Erythroblast (primary cell): ENCODE results near the gene HYAL2.
A peak's percentile ranks its signal among the peaks of the same experiment; 100 is the strongest.

Source experiments
- DNase-seq, 2 experiments: peaks; one replicate each; lab custom pipeline; 2025; lab: John Stamatoyannopoulos, UW
- GATA1 ChIP-seq: IDR thresholded peaks from 2 replicates; pipeline ENCODE4 v1.6.1; 2011; ENCODE audit warnings: low read depth, mild to moderate bottlenecking, control low read depth, low read length, moderate library complexity
- POLR2A ChIP-seq: IDR thresholded peaks from 2 replicates; pipeline ENCODE4 v1.6.1; 2011; ENCODE audit warnings: mild to moderate bottlenecking, low read length

HYAL2 gene, protein sequence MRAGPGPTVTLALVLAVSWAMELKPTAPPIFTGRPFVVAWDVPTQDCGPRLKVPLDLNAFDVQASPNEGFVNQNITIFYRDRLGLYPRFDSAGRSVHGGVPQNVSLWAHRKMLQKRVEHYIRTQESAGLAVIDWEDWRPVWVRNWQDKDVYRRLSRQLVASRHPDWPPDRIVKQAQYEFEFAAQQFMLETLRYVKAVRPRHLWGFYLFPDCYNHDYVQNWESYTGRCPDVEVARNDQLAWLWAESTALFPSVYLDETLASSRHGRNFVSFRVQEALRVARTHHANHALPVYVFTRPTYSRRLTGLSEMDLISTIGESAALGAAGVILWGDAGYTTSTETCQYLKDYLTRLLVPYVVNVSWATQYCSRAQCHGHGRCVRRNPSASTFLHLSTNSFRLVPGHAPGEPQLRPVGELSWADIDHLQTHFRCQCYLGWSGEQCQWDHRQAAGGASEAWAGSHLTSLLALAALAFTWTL

DNA sequence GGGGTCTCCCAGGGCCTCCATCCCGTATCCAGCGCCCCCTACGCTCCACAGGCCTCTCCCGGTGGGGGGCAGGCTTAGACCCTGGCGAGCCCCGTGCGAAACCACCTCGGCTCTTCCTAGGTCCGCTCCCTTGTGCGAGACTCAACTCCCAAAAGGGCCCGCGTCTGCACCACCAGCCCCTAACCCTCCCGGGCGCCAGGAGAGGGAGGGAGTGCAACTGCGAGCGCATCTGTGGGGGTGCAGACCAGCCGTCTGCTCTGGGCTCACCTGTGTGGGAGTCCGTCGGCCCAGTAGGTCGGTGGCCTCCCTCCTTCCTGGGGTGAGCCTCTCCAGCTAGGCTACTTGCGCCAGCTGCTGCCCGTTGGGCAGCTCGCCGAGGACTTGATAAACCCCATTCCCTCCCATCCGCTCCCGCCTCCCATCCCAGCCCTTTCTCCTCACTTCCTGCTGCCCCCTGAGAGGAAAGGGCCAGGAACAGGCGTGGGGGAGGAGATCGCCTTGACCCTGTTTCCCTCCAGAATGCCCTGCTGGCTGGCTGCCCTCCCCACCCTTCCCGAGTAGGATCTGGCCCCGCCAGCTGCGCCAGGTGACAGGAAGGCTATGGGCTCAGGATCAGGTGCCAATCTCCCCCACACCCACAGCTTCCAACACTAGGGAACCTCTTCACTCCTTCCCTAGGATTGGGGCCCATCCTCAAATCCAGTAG, at the start of gene HYAL2:
Gene HYAL2 (minus strand): TSS at position 360 of the 706 bp plus-strand sequence. CDS start 2,256 bp downstream, outside the sequence.
- no peak for DNase-seq
- TF ChIP-seq GATA1 (no peak), POLR2A (no peak)

DNA sequence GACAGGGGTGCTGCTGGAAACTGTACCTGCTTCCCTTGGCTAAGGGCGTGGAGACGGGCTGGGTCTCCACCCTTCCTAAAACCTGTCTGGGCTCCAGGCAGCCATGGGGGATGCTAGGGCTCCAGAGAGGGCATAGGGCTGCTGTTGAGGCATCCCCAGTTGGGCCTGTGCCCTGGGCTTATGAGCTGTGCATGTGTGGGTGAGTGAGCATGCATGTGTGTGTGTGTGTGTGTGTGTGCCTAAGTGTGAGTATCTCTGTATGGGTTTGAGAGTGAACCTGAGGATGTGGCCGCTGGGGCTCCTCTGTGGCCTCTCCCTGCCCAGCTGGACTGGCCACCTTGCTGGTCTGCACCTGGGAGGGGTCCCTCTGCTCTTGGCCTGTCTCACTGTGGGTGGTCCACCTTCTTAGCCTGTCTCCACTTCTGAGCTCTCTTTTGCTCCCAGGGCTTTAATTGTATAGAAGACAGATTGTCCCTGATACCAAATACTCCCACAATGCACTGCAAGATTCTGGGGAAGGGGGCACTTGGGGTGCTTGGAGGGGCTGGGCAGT, 48.7 kb upstream of the HYAL2 start:
- no peak for TF ChIP-seq POLR2A
- no peak for TF ChIP-seq GATA1
- peak; percentile 29 to 37 for DNase-seq

DNA sequence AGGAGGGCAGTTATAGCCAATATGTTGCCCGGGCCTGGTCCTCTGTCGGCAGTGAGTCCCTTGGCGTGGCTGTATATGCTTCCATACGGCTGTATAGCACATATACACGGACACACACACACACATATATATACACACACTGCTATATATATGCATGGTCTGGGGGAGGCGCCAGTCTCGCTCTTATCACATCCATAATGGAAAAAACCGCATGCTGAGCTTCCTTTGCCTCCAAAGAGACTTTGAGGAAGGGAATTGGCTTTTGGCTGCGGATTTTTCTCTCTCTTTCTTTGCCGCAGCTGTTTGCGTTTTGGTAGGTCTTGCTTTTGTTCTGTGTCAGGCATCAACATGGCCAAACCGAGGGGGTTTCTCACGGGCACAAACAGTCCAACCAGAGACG, 48.0 kb upstream of the HYAL2 start:
- DNase-seq = peak; percentile 41 to 58
- no peak for TF ChIP-seq POLR2A
- TF ChIP-seq GATA1 = no peak

DNA sequence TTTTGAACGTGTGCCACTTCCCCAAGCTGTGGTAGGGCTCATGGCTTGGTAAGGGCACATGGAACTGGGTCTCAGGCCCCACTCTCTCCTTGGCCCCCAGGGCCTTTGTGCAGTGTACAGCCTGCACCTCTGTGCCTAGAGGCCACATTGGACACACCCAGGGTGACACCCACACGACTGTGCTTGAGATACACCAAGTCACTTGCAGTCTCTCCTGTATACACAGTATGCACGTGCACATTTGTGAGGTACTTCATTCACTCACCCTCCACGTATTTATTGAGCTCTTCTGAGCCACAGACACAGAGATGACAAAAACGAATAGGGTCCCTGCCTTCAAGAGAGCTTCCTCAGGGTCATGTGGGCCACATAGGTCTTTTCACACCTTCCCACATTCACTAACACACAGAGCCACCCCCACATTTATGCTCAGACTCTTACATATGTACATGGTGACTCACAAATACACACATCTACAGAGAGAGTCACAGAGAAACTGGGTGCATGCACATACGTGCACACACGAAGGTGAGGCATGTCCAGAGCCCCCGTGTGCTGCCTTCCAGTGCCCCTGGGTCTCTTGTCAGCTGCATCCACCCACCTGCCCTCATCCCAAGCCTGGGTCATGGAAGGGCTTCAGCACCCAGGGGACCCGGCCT, 46.6 kb upstream of the HYAL2 start:
- peak; percentile 35 to 40 for DNase-seq
- TF ChIP-seq POLR2A (no peak), GATA1 (no peak)

DNA sequence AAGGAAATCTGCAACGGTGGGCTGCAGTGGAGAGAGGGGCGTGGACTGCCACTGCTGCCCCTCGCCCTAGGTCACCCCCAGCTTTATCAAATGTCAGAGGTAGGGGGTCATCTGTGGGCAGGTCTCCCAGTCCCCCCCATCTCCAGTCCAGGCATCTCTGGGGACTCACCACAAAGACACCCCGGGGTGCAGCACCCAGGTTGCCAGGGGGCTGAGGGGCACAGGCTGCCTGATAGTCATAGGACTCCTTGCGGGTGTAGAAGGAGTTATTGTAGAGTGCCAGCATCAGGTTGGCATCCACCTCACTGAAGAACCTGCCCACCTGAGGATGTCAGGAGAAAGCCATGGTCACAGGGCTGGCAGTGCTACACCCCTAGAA, 43.3 kb upstream of the HYAL2 start:
- TF ChIP-seq GATA1 (no peak), POLR2A (no peak)
- no peak for DNase-seq

DNA sequence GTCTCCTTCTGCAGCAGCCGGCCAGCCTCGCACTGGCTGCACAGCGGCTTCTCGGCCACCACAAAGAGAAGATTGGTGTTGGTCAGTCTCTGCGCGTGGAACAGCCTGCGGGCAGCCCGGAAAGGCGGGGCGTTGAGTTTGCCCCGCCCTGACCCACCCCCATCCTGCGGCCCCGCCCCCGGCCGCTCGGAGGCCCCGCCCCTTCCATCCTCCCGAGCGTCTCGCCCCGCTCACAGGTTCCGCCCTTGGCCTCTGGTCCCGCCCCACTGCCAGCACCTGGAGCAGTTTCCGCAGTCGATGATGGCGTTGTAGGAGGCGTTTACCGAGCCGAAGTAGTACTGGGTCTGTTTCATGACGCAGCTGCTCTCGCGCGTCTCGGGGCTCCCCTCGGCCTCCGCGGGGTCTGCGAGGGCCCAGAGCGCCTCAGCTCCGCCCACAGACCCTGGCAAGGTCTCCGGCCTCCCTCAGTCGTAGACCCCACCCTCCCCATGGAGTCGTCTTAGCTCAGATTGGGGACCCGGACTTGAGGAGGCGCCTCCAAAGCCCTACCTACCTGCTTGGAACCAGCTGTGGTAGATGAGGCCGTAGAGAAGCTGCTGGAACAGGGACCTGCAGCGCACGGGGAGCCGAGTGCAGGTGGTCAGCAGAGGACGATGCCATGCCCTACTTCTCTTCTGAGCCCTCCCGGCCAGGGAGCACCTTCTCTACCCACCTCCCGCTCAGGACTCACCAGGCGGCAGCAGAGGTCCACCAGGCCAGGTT, 42.7 kb upstream of the HYAL2 start:
- peak; percentile 85 to 93 for DNase-seq
- TF ChIP-seq POLR2A = no peak
- TF ChIP-seq GATA1 = no peak

DNA sequence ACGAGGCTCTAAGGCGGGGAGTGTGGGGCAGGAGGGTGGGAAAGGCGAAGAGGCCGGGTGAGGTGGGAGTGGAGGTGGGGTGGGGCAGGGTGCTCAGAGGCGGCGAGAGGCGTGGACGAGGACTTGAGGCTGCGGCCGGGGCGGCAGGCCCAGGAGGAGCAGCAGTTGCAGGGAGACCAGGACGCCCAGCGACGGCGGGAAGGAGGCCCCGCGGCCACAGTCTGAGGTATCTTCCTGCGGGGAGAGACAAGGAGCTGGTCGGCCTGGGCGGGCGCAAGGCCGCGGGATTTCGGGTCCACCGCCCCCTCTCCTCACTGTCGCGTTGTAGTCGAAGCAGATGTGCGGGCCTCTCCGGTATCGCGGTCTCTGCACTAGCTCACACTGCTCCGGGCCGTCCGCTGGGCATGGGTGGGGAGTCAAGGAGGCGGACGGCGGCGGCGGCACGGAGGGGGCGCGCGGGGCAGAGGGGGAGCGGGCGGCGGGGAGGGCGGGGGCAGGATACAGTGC, 42.1 kb upstream of the HYAL2 start:
- TF ChIP-seq GATA1 (no peak), POLR2A (no peak)
- DNase-seq = peak in 1 of 2 experiments; percentile 67

DNA sequence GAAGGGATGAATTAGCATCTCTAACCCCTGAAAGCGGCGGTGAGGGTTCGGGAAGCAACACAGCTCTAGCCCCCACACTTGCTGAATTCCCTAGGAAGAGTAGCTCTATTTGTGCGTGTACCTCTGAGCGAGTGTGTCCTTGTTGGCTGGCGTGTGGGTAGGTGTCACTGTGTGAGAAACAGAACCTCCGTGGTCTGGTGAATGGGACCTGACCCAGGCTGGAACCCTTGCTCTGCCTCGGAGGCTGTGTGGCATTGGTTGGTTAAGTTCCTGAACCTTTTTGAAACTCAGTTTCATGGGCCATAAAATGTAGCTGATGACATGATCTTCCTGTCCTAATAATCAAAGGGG, 37.2 kb upstream of the HYAL2 start:
- DNase-seq = no peak
- no peak for TF ChIP-seq POLR2A
- TF ChIP-seq GATA1 = no peak

DNA sequence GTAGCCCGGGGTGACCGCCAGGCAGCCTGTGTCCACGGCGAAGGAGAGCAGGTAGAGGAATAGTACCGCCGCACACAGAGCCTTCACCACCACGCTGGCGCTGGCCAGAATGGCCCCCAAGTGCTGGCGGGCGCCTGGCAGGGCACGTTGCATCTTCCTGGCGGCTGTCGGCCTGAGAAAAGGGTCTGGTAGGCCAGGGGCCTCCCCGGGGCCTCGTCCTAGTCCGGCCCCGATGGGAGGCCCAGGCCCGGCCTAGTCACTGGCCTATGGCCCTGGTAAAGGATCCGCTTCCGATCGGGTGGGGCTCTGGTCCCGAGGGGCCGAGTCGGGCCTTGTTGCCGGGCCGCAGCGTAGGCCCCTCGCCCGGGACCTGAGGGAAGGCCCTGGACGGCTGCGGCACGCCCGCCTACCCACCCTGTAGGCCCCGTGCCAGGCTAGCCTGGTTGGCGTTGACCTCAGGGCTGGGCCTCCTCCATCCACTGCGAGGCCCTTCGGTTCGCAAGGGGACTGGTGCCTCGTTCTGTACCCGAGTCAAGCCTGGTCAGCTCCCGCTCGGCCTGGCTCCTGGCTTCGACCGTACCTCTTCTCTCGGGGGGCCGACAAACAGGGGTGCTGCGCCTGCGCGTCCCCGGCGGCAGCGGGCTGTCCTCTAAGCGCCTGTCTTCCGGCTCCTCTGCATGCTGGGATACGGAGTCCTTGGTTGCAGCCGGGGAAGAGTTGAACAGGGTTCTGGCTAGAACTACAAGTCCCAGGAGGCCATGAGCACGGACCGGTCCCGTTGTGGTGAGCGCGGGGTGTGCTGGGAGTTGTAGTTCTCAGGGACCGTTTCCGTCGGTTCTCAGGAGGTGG, 36.6 kb upstream of the HYAL2 start, which contains the start of gene TMEM115:
Gene TMEM115 (minus strand): TSS at position 611 of the 849 bp plus-strand sequence. CDS start 458 bp downstream, at position 153.
- TF ChIP-seq POLR2A (peak; percentile 88), GATA1 (no peak)
- DNase-seq = peak; percentile 97 to 98

DNA sequence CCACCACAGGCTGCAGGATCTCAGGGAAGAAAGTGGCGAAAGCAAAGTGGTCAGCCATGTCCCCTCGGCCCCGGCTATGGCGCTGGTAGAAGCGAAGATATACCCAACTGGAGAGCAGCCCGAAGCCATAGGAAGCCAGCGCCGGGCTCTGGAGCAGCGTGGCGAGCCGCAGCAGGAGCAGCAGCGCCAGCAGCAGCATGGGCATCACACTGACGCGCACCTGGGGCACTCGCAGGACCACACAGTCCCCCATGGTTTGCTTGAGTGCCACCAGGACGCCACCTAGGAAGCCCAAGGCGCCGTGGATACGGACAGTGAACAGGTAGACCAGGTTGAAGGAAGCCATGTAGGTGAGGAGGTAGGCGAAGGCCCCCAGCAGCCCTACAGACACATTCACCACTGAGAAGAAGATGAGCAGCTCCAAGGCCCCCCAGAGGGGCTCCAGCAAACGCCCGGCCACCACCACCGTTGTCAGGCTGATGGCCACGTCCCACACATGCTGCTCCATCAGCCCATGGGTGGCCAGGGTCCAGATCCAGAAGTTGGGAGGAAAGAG, 35.9 kb upstream of the HYAL2 start:
- TF ChIP-seq GATA1 (no peak), POLR2A (no peak)
- no peak for DNase-seq

DNA sequence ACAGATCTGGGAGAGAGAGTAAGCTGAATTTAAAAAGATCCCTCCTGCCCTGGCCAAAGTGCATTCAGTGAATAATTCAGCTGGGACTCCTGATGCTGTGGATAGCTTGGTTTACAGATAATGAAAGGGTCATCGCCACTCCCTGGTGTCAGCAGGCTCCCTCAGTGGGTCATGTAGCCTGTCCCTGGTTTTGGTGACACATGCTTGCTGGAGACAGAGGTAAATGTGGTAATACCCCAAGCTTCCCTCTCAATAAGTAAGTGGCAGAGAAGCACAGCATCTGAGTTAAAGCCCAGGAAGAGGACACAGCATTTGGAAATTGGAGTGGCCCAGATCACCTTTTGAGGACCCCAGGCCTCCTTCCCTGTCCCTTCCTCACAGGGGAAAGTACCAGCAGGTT, 34.9 kb upstream of the HYAL2 start:
- peak; percentile 50 for DNase-seq
- TF ChIP-seq POLR2A (no peak), GATA1 (no peak)

DNA sequence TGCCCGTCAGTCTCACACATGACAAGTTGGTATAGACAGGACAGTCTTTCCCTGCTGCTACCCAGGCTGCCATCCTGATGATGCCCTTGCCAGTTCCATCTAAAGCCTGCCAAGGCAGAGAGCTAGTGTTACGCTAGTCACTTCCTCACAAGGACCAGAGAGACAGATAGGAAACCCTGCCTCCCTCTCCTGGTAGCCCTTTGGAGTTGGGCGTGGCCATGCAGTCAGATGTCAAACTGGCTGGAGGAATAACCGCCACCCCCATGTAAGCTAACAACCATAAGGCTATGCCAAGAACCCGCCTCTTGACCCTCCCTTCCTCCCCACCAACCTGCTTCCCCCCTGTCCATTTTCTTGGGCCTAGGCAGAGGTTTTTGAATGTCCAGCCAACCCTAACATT, 34.0 kb upstream of the HYAL2 start:
- DNase-seq = peak; percentile 71
- TF ChIP-seq POLR2A (no peak), GATA1 (no peak)
